ENCODE data around the gene OR1D5.
"Not testable (repeated sequence)": the region's sequence is repeated elsewhere in the genome, so short reads cannot be mapped to it uniquely, and the experiment has no call there.

Gene OR1D5

GRCh38 chr17:3030852-3031470, 32.4 kb downstream of the OR1D5 start:
- not testable (repeated sequence) for DNase-seq

GRCh38 chr17:3030096-3030495, 33.3 kb downstream of the OR1D5 start:
- DNase-seq = no peak

GRCh38 chr17:3029213-3029913, 34.0 kb downstream of the OR1D5 start:
- no peak for DNase-seq

- DNase-seq = no peak
Observed at GRCh38 chr17:3027786-3028532, 35.4 kb downstream of the OR1D5 start.

GRCh38 chr17:3026856-3027751, 36.3 kb downstream of the OR1D5 start:
- no peak for DNase-seq

- DNase-seq = no peak
Observed at GRCh38 chr17:3026125-3026855, 37.1 kb downstream of the OR1D5 start.

- DNase-seq = no peak
Observed at GRCh38 chr17:3025421-3026124, 37.8 kb downstream of the OR1D5 start.

- no peak for DNase-seq
Observed at GRCh38 chr17:3024346-3024745, 39.1 kb downstream of the OR1D5 start.

- no peak for DNase-seq
Observed at GRCh38 chr17:3022197-3022596, 41.2 kb downstream of the OR1D5 start.

GRCh38 chr17:3020381-3020780, 43.0 kb downstream of the OR1D5 start:
- DNase-seq = no peak

GRCh38 chr17:3019761-3020160, 43.6 kb downstream of the OR1D5 start:
- DNase-seq = no peak

- no peak for DNase-seq
Observed at GRCh38 chr17:3017936-3018335, 45.5 kb downstream of the OR1D5 start.

- no peak for DNase-seq
Observed at GRCh38 chr17:3015890-3016289, 47.5 kb downstream of the OR1D5 start.

GRCh38 chr17:3012926-3013581, 50.4 kb downstream of the OR1D5 start:
- DNase-seq = peak; percentile 38 to 41

Measured in stimulated activated CD4-positive, alpha-beta T cell treated with anti-CD3 and anti-CD28 coated beads, Interleukin-2, amount 100 ng/mL, for 48 hours (primary cell).